SW 1271 (cell line): ENCODE results near the gene NT5M.

ENCODE experiments used
- DNase-seq, 2 experiments: peaks; one replicate each; lab custom pipeline; 2025; lab: John Stamatoyannopoulos, UW

The NT5M gene

GRCh38 chr17:17343896-17344506, 40.8 kb downstream of the NT5M start:
- no peak for DNase-seq

DNA sequence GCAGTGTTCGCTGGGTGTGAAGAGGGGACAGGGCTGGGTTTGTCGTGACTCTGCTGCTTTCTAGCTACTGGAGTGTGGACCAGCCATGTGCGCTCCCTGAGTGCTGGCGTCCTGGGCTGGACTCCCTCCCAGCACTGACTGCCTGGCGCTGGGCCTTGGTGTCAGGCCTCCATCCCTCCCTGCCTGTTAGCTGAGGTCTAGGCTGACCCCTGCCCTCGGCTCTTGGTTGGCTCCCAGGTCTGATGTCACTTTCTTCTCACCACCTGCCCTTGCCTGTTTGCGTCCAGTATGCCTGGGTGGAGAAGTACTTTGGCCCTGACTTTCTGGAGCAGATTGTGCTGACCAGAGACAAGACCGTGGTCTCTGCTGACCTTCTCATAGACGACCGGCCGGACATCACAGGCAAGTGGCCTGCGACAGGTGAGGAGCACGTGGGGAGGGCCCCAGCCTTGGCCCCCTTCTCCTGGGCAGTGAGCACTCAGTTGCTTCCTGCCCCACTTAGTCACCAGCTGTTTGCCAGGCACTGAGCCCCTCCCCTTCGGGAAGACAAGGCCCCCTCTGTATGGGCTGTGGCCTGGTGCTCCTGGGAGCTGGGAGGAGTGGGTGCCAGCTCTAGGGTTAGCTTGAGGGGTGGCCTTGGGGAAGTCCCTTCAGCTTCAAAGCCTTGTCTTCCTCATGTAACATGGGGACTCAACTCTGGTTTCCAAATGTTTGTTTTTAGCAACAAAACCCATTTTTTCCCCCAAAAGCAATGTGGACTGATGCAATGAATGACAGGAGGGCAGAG, 41.5 kb downstream of the NT5M start:
- no peak for DNase-seq

DNA sequence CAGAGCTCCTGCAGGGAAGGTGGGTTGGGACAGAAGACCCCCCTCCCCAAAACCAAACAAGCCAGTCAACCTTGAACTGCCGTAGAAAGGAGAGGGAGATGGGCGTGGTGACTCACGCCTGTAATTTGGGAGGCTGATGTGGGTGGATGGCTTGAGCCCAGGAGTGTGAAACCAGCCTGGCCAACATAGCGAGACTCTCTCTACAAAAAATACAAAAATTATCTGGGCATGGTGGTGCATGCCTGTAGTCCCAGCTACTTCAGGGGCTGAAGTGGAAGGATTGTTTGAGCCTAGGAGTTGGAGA, 42.1 kb downstream of the NT5M start:
- no peak for DNase-seq

DNA sequence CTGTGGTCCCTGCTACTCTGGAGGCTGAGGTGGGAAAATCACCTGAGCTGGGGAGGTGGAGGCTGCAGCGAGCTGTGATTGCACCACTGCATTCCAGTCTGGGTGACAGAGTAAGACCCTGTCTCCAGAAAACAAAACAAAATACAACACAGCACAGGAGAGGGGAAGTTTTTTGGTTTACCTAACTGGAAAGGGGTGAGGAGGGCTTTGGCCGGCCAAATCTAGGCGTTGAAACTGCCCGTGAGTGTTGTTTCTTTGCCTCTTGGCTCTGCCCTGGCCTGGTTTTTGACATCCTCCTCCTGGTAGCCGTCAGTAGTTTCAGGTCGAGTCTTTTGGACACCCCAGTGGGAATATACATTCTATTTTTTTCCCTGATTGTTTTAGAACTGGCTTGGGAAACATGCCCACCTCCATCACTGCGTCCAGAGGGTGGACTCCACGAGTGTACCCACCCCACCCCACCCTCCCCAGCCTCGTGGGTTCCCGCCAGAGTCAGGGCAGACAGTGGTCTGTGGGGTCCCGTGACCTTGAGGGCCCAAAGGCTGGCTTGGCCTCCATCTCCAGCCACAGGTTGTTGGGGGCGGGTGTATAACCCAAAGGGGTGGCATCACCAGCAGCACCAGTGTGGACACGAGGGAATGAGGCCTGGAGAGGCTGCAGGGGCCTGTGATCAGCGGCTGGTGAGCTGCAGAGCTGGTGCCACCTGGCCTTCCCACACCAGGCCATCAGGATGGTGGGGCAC, 42.7 kb downstream of the NT5M start:
- DNase-seq = no peak

GRCh38 chr17:17346428-17347233, 43.5 kb downstream of the NT5M start:
- no peak for DNase-seq

DNA sequence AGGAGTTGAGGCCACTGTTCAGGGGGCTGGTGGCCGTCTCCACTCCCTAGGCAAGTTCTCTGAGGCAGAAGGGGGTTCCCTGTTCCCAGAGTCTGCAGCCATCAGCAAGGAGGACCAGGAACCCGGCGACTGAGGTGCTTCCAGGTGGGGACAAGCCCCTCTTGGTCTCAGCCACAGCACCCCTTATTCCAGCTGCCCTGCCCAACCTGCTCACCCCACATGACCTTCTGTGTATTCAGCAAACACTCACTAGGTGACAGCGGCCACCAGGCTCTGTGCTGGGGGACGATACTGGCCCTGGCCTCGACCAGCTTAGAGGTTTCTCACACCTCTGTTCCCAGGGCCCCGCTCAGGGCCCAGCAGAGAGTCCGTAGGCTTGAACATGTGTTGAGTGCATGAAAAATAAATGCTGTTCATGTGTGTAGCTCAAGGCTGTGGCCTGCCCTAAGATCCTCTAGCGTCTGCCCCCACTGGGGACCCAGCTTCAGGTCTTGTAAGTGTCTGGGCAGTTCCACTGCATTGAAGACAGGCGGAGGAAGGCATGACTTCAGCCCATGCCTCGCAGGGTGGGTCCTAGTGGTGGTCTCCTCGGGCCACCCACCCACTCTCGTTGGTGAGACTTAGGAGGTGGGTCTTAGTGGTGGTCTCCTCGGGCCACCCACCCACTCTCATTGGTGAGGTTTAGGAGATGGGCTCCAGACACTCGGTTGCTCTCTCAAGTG, 44.2 kb downstream of the NT5M start:
- DNase-seq = no peak

DNA sequence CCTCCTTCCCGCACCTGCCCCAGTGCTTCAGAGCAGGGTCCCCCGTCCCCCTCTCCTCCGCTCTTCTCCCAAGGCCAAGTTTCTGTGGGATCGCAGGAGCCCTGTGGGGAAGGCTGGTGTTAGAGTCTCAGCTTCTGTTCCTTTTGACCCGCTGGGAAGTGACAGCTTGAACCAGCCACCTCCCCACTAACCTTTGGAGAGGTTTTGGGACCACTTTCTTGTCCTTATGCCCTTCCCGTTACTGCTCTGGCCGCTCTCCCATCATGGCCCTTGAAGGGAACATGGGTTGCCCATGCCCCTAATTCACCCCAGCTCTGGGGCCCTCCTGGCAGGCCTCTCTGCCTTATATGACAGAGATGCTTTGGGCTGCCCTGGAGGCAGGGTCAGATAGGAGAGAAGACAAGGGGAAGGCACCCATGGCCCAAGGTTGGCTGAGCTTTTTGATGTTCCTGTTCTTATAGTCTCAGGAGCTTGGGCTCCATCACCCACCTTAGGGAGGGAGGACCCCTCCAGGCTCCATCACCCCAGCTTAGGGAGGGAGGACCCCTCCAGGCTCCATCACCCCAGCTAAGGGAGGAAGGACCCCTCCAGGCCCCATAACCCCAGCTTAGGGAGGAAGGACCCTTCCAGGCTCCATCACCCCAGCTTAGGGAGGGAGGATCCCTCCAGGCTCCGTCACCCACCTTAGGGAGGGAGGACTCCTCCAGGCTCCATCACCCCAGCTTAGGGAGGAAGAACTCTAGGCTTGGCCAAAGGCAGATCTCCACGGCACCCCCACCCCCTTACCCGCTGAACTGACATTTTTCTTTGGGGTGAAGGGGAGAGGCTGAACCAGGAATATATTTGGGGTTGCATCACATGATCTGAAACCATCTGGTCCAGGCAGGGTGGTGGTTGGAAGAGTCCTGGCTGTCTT, 45.0 kb downstream of the NT5M start:
- DNase-seq = no peak

DNA sequence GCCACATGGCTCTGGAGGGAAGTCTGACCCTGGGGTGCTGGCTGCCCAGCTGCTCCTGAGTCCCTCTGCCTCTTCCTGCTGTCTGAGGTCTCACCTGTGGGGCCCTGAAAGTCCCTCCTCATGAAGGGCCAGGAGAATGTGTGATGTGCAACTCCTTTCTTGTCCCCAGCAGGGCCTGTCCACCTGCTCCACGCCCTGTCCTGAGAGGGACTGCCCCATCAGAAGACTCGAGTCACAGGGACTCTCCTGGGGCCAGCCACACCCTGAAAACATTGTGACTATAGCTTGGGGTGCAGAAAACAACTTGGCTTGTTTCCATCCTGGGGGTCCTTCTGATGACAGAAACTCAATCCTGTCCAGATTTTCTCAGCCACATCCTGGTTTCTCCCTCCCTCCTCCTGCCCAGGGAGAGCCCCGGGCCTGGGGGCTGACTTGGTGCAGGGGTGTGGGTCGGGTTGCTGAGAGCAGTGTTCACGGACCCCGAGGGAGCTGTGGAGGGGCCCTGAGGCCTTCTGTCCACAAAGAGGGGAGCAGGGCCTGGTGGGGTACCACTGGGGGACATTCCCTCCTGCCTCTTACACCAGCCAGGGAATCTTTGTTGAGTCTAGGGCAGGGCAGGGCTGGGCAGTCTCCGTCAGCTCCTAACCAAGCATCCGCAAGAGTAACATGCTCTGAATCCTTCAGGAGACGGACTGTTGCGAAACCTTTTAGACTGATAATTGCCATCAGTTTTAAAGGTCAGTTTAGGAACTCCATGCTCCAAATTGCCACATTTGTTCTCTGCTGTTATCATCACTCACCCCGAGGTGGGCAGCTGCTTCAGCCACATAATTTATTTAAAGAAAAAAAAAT, 45.9 kb downstream of the NT5M start:
- no peak for DNase-seq

GRCh38 chr17:17349724-17350106, 46.5 kb downstream of the NT5M start:
- DNase-seq = no peak

- no peak for DNase-seq
Observed at GRCh38 chr17:17350491-17351355, 47.5 kb downstream of the NT5M start.

- no peak for DNase-seq
Observed at GRCh38 chr17:17351356-17351891, 48.3 kb downstream of the NT5M start.

DNA sequence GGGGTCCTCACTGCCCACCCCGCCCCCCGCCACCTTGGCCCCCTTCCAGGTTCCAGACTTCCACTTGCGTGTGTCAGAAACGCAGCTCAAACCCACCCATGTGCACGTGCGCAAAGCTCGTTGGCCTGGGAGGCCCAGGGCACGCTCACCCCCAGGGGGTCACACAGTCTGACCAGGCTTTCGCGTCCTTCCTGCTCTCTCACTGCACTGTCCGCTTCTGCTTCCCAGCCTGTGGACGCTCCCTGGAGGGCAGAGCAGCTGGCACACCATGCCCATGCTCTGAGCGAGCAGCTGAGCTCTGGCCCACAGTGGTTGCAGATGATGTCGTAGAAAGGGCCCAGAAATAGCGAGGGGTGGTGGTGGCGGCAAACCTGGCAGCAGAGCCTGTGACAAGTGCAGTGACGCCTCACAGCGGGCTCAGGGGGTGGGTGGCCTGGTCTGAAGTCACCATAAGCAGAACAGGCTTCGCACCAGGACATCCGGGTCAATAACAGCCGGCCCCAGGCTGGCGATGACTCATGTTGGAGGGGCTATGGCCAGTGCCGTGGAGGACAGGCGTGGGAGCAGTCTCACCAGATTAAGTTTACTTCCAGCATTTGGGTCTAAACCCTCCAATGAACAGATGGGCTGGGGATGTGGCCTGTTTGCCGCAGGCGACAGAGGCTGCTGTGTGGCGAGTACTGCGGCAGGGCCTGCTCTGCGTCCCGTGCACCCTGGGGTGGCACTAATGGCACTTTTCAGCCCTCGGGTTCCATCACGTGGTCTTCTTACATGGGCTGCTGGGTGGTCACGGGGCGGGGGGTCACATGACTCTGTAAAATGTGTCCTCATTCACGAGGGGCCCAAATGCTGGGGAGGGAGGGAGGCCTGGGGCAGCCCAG, 49.0 kb downstream of the NT5M start:
- no peak for DNase-seq

- DNase-seq = no peak
Observed at GRCh38 chr17:17352836-17353624, 49.9 kb downstream of the NT5M start.

GRCh38 chr17:17353625-17354484, 50.7 kb downstream of the NT5M start:
- no peak for DNase-seq

DNA sequence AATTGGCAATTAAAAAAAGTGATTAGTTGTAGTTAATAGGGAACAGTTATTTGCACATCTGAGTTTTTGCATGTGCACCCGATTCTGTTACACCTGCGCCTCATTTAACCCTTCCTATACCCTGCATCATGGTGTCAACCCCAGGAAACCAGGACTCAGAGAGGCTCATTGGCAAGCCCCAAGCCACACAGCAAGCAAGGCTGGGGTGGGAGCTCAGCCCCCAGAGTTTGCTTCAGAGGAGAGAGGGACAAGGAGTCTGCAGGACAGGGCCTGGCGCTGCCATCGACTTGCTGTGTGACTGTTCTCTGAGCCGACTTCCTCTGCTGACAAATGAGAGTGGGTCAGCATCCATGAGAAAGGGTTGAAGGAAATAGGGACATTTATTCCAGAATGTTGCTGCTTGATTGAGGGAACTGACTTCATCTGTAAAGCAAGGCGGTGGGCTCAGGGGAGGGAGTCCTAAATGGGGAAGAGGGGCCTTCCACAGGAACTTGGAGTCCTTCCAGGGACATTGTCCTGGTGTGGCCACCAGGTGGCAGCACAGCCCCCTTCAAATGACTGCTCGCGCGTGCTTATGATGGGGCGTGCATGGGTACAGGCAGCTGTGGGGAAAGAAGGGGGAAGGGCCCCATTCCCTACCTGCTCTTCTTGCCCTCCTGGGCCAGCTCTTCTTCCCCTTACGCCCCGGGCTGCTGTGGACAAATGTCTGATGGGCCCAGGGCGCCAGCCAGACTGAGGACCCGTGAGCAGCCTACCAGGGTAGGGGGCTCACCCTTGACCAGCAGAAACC, 51.6 kb downstream of the NT5M start:
- peak; percentile 43 to 62 for DNase-seq
